DOHH2 (cell line): ENCODE measurements around the gene QDPR.

ENCODE experiments used
- H3F3A ChIP-seq: fragments of 200-600 bp; sonication (generic), shearing (Covaris generic); 2 replicates; pipeline ENCODE4 v1.6.0; 2016; ENCODE audit warnings: antibody characterized with exemption, mild to moderate bottlenecking; ENCODE audit not compliant: control insufficient read depth, insufficient read depth
- H3K27ac ChIP-seq: fragments of 200-600 bp; sonication (generic); 2 replicates; pipeline ENCODE4 v1.5.1; 2014; ENCODE audit warnings: low read depth, mild to moderate bottlenecking, low read length, moderate library complexity
- H3K27me3 ChIP-seq: fragments of 200-600 bp; sonication (generic); 2 replicates; pipeline ENCODE4 v1.6.1; 2014; ENCODE audit warnings: mild to moderate bottlenecking, low read length, mixed read lengths; ENCODE audit not compliant: control insufficient read depth
- H3K36me3 ChIP-seq: fragments of 200-600 bp; sonication (generic); 2 replicates; pipeline ENCODE4 v1.6.1; 2014; ENCODE audit warnings: mild to moderate bottlenecking, low read length, moderate library complexity, mixed read lengths; ENCODE audit not compliant: control insufficient read depth
- H3K4me1 ChIP-seq: fragments of 200-600 bp; sonication (generic); 2 replicates; pipeline ENCODE4 v1.6.1; 2014; ENCODE audit warnings: mild to moderate bottlenecking, low read length, mixed read lengths; ENCODE audit not compliant: control insufficient read depth
- H3K4me2 ChIP-seq: fragments of 200-600 bp; sonication (generic); 2 replicates; pipeline ENCODE4 v1.6.0; 2014; ENCODE audit warnings: mild to moderate bottlenecking, low read length, moderate library complexity
- H3K4me3 ChIP-seq: fragments of 200-600 bp; sonication (generic); 2 replicates; pipeline ENCODE4 v1.5.1; 2014; ENCODE audit warnings: mild to moderate bottlenecking, low read length, mixed read lengths
- H3K79me2 ChIP-seq: fragments of 200-600 bp; sonication (generic); 2 replicates; pipeline ENCODE4 v1.6.1; 2014; ENCODE audit warnings: mild to moderate bottlenecking, low read length, mixed read lengths; ENCODE audit not compliant: control insufficient read depth
- H3K9me2 ChIP-seq: fragments of 200-600 bp; sonication (generic); replicated peaks from 2 replicates; pipeline ENCODE4 v1.6.1; 2014; ENCODE audit warnings: mild to moderate bottlenecking, low read length, mixed read lengths; ENCODE audit not compliant: control insufficient read depth
- H3K9me3 ChIP-seq: fragments of 200-600 bp; sonication (generic); 2 replicates; pipeline ENCODE4 v1.6.1; 2014; ENCODE audit warnings: antibody characterized with exemption, low read length, mixed read lengths; ENCODE audit not compliant: control insufficient read depth, insufficient read depth
- H4K20me1 ChIP-seq: fragments of 200-600 bp; sonication (generic); 2 replicates; pipeline ENCODE4 v1.6.0; 2014; ENCODE audit warnings: low read depth, mild to moderate bottlenecking, antibody characterized with exemption, low read length, moderate library complexity; ENCODE audit not compliant: control insufficient read depth, insufficient read depth
- EZH2phosphoT487 ChIP-seq: fragments of 200-600 bp; sonication (generic); IDR thresholded peaks from 2 replicates; pipeline ENCODE4 v1.6.1; 2017; ENCODE audit warnings: borderline replicate concordance, mild to moderate bottlenecking, antibody characterized with exemption, low read length, moderate library complexity, mixed read lengths
- TF ChIP-seq, protein P1 (sequence below): fragments of 200-600 bp; sonication (generic); IDR thresholded peaks from one replicate; pipeline ENCODE4 v1.5.1; 2014; ENCODE audit warnings: antibody characterized with exemption, mild to moderate bottlenecking, low read depth, low read length; ENCODE audit not compliant: poor library complexity, severe bottlenecking

QDPR gene

DNA sequence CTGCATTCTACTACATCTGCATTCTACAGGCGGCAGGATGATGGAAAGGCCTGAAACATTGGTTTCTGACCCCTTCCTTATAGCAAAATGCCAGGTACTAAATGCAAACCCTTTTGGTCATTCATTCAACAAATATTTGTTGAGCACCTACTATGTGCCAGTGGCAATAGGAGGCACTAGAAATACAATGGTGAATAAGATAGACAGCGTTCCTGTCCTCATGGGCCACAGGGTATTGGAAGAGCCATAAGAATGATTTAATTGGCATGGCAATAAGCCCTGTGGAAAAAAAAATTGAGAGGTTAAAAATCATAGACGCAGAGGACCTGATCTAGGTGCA lies 47.8 kb upstream of the QDPR start:
- H3K4me3 ChIP-seq, result no peak overlapping the region
- H3K9me3 ChIP-seq, result no peaks in the 10 kb centered on the region
- H3K36me3 ChIP-seq, result no peaks in the 10 kb centered on the region
- H3K4me1 ChIP-seq, result no peaks in the 10 kb centered on the region
- TF ChIP-seq EZH2phosphoT487, result no peak
- TF ChIP-seq, protein P1, sequence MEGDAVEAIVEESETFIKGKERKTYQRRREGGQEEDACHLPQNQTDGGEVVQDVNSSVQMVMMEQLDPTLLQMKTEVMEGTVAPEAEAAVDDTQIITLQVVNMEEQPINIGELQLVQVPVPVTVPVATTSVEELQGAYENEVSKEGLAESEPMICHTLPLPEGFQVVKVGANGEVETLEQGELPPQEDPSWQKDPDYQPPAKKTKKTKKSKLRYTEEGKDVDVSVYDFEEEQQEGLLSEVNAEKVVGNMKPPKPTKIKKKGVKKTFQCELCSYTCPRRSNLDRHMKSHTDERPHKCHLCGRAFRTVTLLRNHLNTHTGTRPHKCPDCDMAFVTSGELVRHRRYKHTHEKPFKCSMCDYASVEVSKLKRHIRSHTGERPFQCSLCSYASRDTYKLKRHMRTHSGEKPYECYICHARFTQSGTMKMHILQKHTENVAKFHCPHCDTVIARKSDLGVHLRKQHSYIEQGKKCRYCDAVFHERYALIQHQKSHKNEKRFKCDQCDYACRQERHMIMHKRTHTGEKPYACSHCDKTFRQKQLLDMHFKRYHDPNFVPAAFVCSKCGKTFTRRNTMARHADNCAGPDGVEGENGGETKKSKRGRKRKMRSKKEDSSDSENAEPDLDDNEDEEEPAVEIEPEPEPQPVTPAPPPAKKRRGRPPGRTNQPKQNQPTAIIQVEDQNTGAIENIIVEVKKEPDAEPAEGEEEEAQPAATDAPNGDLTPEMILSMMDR, result no peak
- no peaks in the 10 kb centered on the region; the same call in 1 of the 2 replicates for H3K27me3 ChIP-seq
- no peaks in the 10 kb centered on the region for H3F3A ChIP-seq
- H3K79me2 ChIP-seq, result no peaks in the 10 kb centered on the region
- H3K4me2 ChIP-seq, result no peak overlapping the region
- H4K20me1 ChIP-seq, result no peaks in the 10 kb centered on the region
- H3K9me2 ChIP-seq, result no peaks in the 10 kb centered on the region
- no peak overlapping the region for H3K27ac ChIP-seq

DNA sequence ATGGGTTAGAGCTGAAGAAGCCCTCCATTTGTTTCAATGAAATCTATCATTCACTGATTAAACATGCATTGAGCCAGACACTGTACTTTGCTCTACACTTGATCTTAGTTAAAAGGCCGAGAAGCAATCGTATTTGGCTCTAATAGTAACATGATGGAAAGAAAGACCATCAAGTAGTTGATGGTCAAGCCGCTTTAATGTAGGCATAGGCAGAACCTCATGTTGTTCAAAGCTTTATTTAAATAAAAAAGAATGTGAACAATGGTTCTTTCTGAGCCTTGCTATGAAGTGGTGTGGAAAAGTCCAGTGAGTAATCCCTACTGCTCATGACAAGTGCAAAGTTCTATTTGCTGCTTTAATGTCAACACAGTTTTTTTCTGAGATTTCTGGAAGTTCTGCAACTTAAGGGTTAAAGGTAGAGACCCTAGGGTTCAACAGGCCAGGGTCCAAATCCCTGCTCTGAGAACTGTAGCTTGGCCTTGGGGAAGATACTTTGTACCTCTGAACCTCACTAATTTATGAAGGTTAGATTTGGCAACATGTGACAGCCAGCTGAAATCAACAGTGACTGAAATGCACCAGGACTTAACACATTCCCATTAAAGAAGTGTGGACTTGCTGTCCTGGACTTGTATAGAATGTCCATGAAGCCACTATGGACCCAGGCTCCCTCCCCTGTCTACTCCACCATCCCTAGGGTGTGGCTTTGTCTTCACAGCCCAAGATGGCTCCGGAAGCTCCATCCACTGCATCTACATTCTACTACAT lies 47.2 kb upstream of the QDPR start:
- H3K9me2 ChIP-seq, result no peaks in the 10 kb centered on the region
- H3K9me3 ChIP-seq, result no peaks in the 10 kb centered on the region
- TF ChIP-seq, protein P1, result no peak
- no peak for TF ChIP-seq EZH2phosphoT487
- no peaks in the 10 kb centered on the region for H3K79me2 ChIP-seq
- H3K4me3 ChIP-seq, result no peak overlapping the region
- H3K27ac ChIP-seq, result no peak overlapping the region
- no peak overlapping the region for H3K4me2 ChIP-seq
- H3F3A ChIP-seq, result no peaks in the 10 kb centered on the region
- no peaks in the 10 kb centered on the region for H3K4me1 ChIP-seq
- H3K36me3 ChIP-seq, result no peaks in the 10 kb centered on the region
- H3K27me3 ChIP-seq, result no peaks in the 10 kb centered on the region; the same call in 1 of the 2 replicates
- no peaks in the 10 kb centered on the region for H4K20me1 ChIP-seq

DNA sequence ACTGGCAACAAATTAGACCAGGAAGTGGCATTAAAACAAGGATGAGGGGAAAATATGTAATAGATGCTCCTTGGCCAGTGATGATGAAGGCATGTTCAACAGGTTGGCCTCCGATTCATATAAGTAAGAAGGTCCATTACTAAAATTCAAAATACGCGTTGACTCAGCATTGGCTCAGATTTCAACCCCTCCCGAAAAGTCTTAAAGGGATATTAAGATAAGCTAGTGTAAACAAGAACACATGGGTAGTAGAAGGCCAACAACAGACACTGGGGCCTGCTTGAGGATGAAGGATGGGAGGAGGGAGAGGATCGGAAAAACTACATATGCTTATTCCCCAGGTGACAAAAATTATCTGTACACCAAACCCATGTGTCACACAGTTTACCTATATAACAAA lies 46.0 kb upstream of the QDPR start:
- Histone ChIP-seq H3K36me3 (no peaks in the 10 kb centered on the region), H3K4me1 (no peaks in the 10 kb centered on the region), H3K79me2 (no peaks in the 10 kb centered on the region), H3K9me2 (no peaks in the 10 kb centered on the region), H4K20me1 (no peaks in the 10 kb centered on the region), H3F3A (no peaks in the 10 kb centered on the region), H3K27me3 (no peaks in the 10 kb centered on the region; the same call in 1 of the 2 replicates), H3K4me2 (no peak overlapping the region), H3K9me3 (no peaks in the 10 kb centered on the region), H3K27ac (no peak overlapping the region), H3K4me3 (no peak overlapping the region)
- no peak for TF ChIP-seq EZH2phosphoT487
- TF ChIP-seq, protein P1, result no peak
